CD4-positive, alpha-beta T cell (primary cell): Measurements from ENCODE around the gene SUCLG2. TPM values are rescaled to one million over a fixed set of nuclear protein-coding genes. Genes with fewer than 3 reads are reported as not detected.
A peak's percentile ranks its signal among the peaks of the same experiment; 100 is the strongest.

Experiments used
- ATAC-seq: fragments of 200-7000 bp; cut with Tn5 transposase; one replicate; pipeline ENCODE4 v1.10.0; 2022; ENCODE audit warnings: mild to moderate bottlenecking; ENCODE audit not compliant: poor library complexity
- CTCF ChIA-PET: fragments of 350-600 bp; sonication (Branson Sonifier 250); formaldehyde crosslinking; loops from one replicate; lab custom pipeline; 2021; ENCODE audit warnings: antibody characterized with exemption, inconsistent platforms; lab: Charles Lee
- POLR2A ChIA-PET: fragments of 350-600 bp; sonication (Branson Sonifier 250); formaldehyde crosslinking; loops from one replicate; lab custom pipeline; 2021; ENCODE audit warnings: antibody characterized with exemption, inconsistent platforms; lab: Charles Lee
- DNase-seq, 14 experiments: peaks; one replicate each; pipeline ENCODE4 v3.0.0-alpha.2; 2013 to 2020; ENCODE audit warnings: mixed read lengths in 2 of 14
- H3K27ac ChIP-seq, 2 donors: one replicate each; pipeline versions ENCODE4 v1.5.1 to v1.7.0; 2013; ENCODE audit warnings: low read length in 2 of 2, low read depth in 1 of 2, mild to moderate bottlenecking in 1 of 2
- H3K27me3 ChIP-seq, 2 experiments: 1 replicate in 1 of 2; 2 replicates in 1 of 2; pipeline versions ENCODE4 v1.6.1 to v1.7.0; 2013; ENCODE audit warnings: low read length in 2 of 2, control low read depth in 1 of 2, mild to moderate bottlenecking in 1 of 2, moderate library complexity in 1 of 2; ENCODE audit not compliant: insufficient read depth in 2 of 2, control insufficient read depth in 1 of 2
- H3K36me3 ChIP-seq: one replicate; pipeline ENCODE4 v1.6.1; 2013; ENCODE audit warnings: low read length, control low read depth; ENCODE audit not compliant: insufficient read depth
- H3K4me1 ChIP-seq: one replicate; pipeline ENCODE4 v1.6.1; 2013; ENCODE audit warnings: low read length, control low read depth; ENCODE audit not compliant: insufficient read depth
- H3K4me3 ChIP-seq: one replicate; pipeline ENCODE4 v1.5.1; 2013; ENCODE audit warnings: mild to moderate bottlenecking, low read length, moderate library complexity
- H3K9me3 ChIP-seq, 2 experiments: 1 replicate in 1 of 2; 2 replicates in 1 of 2; pipeline versions ENCODE4 v1.6.1 to v1.7.0; 2013; ENCODE audit warnings: low read length in 2 of 2, mild to moderate bottlenecking in 2 of 2, control low read depth in 1 of 2, moderate library complexity in 1 of 2; ENCODE audit not compliant: control insufficient read depth in 1 of 2, insufficient read depth in 1 of 2
- H3K27ac Mint-ChIP-seq: one replicate; pipeline ENCODE4 v1.8.0; 2020; ENCODE audit warnings: mixed read lengths
- H3K27me3 Mint-ChIP-seq: one replicate; pipeline ENCODE4 v1.8.0; 2021; ENCODE audit warnings: mixed read lengths
- H3K36me3 Mint-ChIP-seq: one replicate; pipeline ENCODE4 v1.8.0; 2021; ENCODE audit warnings: low read depth, mixed read lengths
- H3K4me1 Mint-ChIP-seq: one replicate; pipeline ENCODE4 v1.8.0; 2021; ENCODE audit warnings: low read depth, mixed read lengths
- H3K4me3 Mint-ChIP-seq: one replicate; pipeline ENCODE4 v1.8.0; 2020; ENCODE audit warnings: mild to moderate bottlenecking, mixed read lengths
- H3K9me3 Mint-ChIP-seq: one replicate; pipeline ENCODE4 v1.8.0; 2020; ENCODE audit warnings: mixed read lengths
- CTCF ChIP-seq: fragments of 200-600 bp; IDR thresholded peaks from one replicate; pipeline ENCODE4 v1.8.0; 2022; ENCODE audit warnings: antibody characterized with exemption, mild to moderate bottlenecking
- intact Hi-C, 2 experiments: fragments of 100-400 bp; cut with DNase I in 1 of 2; cut with micrococcal nuclease in 1 of 2; formaldehyde crosslinking; loops; one replicate each; pipeline versions ENCODE4 v1.15.1 to v1.9.0; 2023 to 2025; cut with DNase I, micrococcal nuclease
- total RNA-seq, 174 experiments: library from RNA in 2 of 174; stranded (reverse) in 2 of 174; gene quantifications; one replicate each; pipeline ENCODE4 v1.2.3 and lab custom pipeline; 2021 to 2026

Gene SUCLG2
- total RNA-seq, 2 experiments from 2014 or later: 51.7 to 52.4 TPM

- ChIA-PET POLR2A (interaction anchor here (0.6 to 1.3 kb wide), 2 partner anchors 15 to 23 kb away, joined by 4 read pairs; no protein-coding TSS in a partner anchor), CTCF (no interaction called here)
- DNase-seq (peak in 3 of 14 experiments; percentile 22 to 32 (median 26)), ATAC-seq (peak; percentile 57)
- Histone ChIP-seq H3K27ac (peak overlapping the region in 1 of 2 donors; percentile 50), H3K36me3 (no peaks in the 10 kb centered on the region), H3K27me3 (no peaks in the 10 kb centered on the region), H3K9me3 (no peaks in the 10 kb centered on the region), H3K4me3 (no peak overlapping the region), H3K4me1 (peaks cover 17% of the 10 kb centered on the region)
- no peaks in the 10 kb centered on the region for H3K36me3 Mint-ChIP-seq
- H3K9me3 Mint-ChIP-seq: peaks cover 6% of the 10 kb centered on the region
- H3K27ac Mint-ChIP-seq: peak overlapping the region; percentile 67
- no peaks in the 10 kb centered on the region for H3K27me3 Mint-ChIP-seq
- no peak for TF ChIP-seq CTCF
- H3K4me3 Mint-ChIP-seq: peak overlapping the region; percentile 2
- intact Hi-C loops: no loop called here
- peaks cover 51% of the 10 kb centered on the region for H3K4me1 Mint-ChIP-seq
Measured at GRCh38 chr3:67678665-67679064, 24.3 kb upstream of the SUCLG2 start.

- DNase-seq (peak in 1 of 14 experiments; percentile 36), ATAC-seq (no peak)
- Mint-ChIP-seq H3K27me3 (no peaks in the 10 kb centered on the region), H3K27ac (no peak overlapping the region), H3K4me3 (no peak overlapping the region), H3K36me3 (no peaks in the 10 kb centered on the region), H3K4me1 (peaks cover 25% of the 10 kb centered on the region), H3K9me3 (peaks cover 3% of the 10 kb centered on the region)
- no peaks in the 10 kb centered on the region for H3K9me3 ChIP-seq
- ChIA-PET POLR2A (no interaction called here), CTCF (no interaction called here)
- no peak for TF ChIP-seq CTCF
- peaks cover 12% of the 10 kb centered on the region for H3K4me1 ChIP-seq
- no peak overlapping the region for H3K27ac ChIP-seq
- H3K36me3 ChIP-seq: no peaks in the 10 kb centered on the region
- no peaks in the 10 kb centered on the region for H3K27me3 ChIP-seq
- no peak overlapping the region for H3K4me3 ChIP-seq
- intact Hi-C loops: no loop called here
Measured at GRCh38 chr3:67674055-67674454, 19.6 kb upstream of the SUCLG2 start.

- TF ChIP-seq CTCF: no peak
- Mint-ChIP-seq H3K27ac (peak overlapping the region; percentile 48), H3K4me3 (peak overlapping the region; percentile 9), H3K36me3 (no peaks in the 10 kb centered on the region), H3K27me3 (no peaks in the 10 kb centered on the region), H3K4me1 (peaks cover 82% of the 10 kb centered on the region), H3K9me3 (peaks cover 5% of the 10 kb centered on the region)
- peak; percentile 91 for ATAC-seq
- intact Hi-C loops: loop anchor here in 1 of 2 experiments (5.0 kb wide), 1 partner anchor 75 kb away; no protein-coding TSS in a partner anchor
- Histone ChIP-seq H3K4me1 (peaks cover 18% of the 10 kb centered on the region), H3K4me3 (no peak overlapping the region), H3K36me3 (no peaks in the 10 kb centered on the region), H3K27ac (no peak overlapping the region), H3K9me3 (no peaks in the 10 kb centered on the region), H3K27me3 (no peaks in the 10 kb centered on the region)
- ChIA-PET CTCF (no interaction called here), POLR2A (interaction anchor here (2.0 kb wide), 1 partner anchor 9 kb away, joined by 7 read pairs; the partner anchor contains the start of gene SUCLG2)
- DNase-seq: peak in 4 of 14 experiments; percentile 47 to 80 (median 72)
Measured at GRCh38 chr3:67662733-67663132, 8.3 kb upstream of the SUCLG2 start.
